HepG2 (cell line): ENCODE results near the gene RTN4RL2. TPM values are rescaled to one million over a fixed set of nuclear protein-coding genes. Genes with fewer than 3 reads are reported as not detected.

Source experiments
- ATAC-seq: fragments of 200-7000 bp; cut with Tn5 transposase; 3 replicates; pipeline ENCODE4 v1.9.1; 2020; ENCODE audit warnings: mild to moderate bottlenecking, moderate library complexity
- BruUV-seq: library from RNA; stranded (reverse); fragments of 400-500 nt; replicated peaks from 2 replicates; lab custom pipeline; 2021; lab: Mats Ljungman, UMichigan
- CTCF ChIA-PET: fragments of 300-600 bp; formaldehyde crosslinking; extraction: SDS; loops from one replicate; lab custom pipeline; 2021; ENCODE audit warnings: low total read pairs, inconsistent platforms, low intra/inter-chr PET ratio; lab: Yijun Ruan, JAX
- POLR2A ChIA-PET: fragments of 350-600 bp; sonication (Branson Sonifier 250); formaldehyde crosslinking; loops from one replicate; lab custom pipeline; 2020; ENCODE audit warnings: antibody characterized with exemption, inconsistent platforms; lab: Yijun Ruan, JAX
- DNase-seq: peaks from one replicate; pipeline ENCODE4 v3.0.0-alpha.2; 2015; ENCODE audit warnings: low spot score
- FAIRE-seq: peaks from 3 replicates; lab custom pipeline; 2011; peaks lifted over from hg19 to GRCh38; lab: Jason Lieb, UNC
- H2AFZ ChIP-seq: one replicate; pipeline ENCODE4 v1.6.1; 2011; ENCODE audit warnings: low read length, inconsistent platforms
- H3K27ac ChIP-seq: fragments of 300-600 bp; 3 replicates; pipeline ENCODE4 v1.8.0; 2011; ENCODE audit warnings: mixed run types, mild to moderate bottlenecking, mixed read lengths, low read length, inconsistent platforms; ENCODE audit not compliant: insufficient read depth; ENCODE audit errors: extremely low read length
- H3K27me3 ChIP-seq, 2 experiments: fragments of 200-600 bp in 1 of 2; 2 replicates in 1 of 2; 3 replicates in 1 of 2; pipeline versions ENCODE4 v1.6.0 to v1.8.0; 2011; ENCODE audit warnings: low read length in 2 of 2, mild to moderate bottlenecking in 2 of 2, moderate library complexity in 2 of 2, inconsistent platforms in 1 of 2; ENCODE audit not compliant: insufficient read depth in 2 of 2, control insufficient read depth in 1 of 2
- H3K36me3 ChIP-seq, 2 experiments: fragments of 200-600 bp in 1 of 2; replicated peaks in 1 of 2; 2 replicates in 1 of 2; 3 replicates in 1 of 2; pipeline versions ENCODE4 v1.5.1 to v1.8.0; 2011; ENCODE audit warnings: low read length in 2 of 2, inconsistent platforms in 1 of 2; ENCODE audit not compliant: insufficient read depth in 2 of 2, control insufficient read depth in 1 of 2
- H3K4me1 ChIP-seq: 2 replicates; pipeline ENCODE4 v1.5.1; 2012; ENCODE audit warnings: low read length, inconsistent platforms; ENCODE audit not compliant: insufficient read depth
- H3K4me2 ChIP-seq: 2 replicates; pipeline ENCODE4 v1.6.0; 2011; ENCODE audit warnings: low read depth, low read length, inconsistent platforms
- H3K4me3 ChIP-seq, 3 experiments: fragments of 200-600 bp in 1 of 3; sonication (generic), shearing (Covaris generic) in 1 of 3; replicated peaks in 1 of 3; 2 replicates each; pipeline ENCODE4 v1.5.1; 2011 to 2016; ENCODE audit warnings: low read length in 3 of 3, inconsistent platforms in 2 of 3, low read depth in 2 of 3, mild to moderate bottlenecking in 2 of 3, control low read depth in 1 of 3, mixed read lengths in 1 of 3; ENCODE audit not compliant: insufficient read depth in 1 of 3
- H3K79me2 ChIP-seq: one replicate; pipeline ENCODE4 v1.6.1; 2011; ENCODE audit warnings: low read length, inconsistent platforms; ENCODE audit not compliant: insufficient read depth
- H3K9ac ChIP-seq: 2 replicates; pipeline ENCODE4 v1.6.0; 2011; ENCODE audit warnings: mild to moderate bottlenecking, low read depth, low read length, inconsistent platforms; ENCODE audit not compliant: insufficient read depth
- H3K9me3 ChIP-seq: 2 replicates; pipeline ENCODE4 v1.5.1; 2012; ENCODE audit warnings: mild to moderate bottlenecking, low read length
- H4K20me1 ChIP-seq: 2 replicates; pipeline ENCODE4 v1.6.0; 2011; ENCODE audit warnings: inconsistent platforms, mild to moderate bottlenecking, low read length, moderate library complexity; ENCODE audit not compliant: insufficient read depth
- STAT5B ChIP-seq: sonication (generic); formaldehyde crosslinking; IDR thresholded peaks from 2 replicates; pipeline ENCODE4 v1.4.0; 2020; ENCODE audit warnings: missing genetic modification reagents
- WGBS: methylation state at CpG from one replicate; pipeline ENCODE4 v1.1.6; 2017; ENCODE audit warnings: low lambda C conversion rate; 5-methylcytosine and 5-hydroxymethylcytosine counted together
- in situ Hi-C: cut with HindIII; loops from 2 replicates; pipeline ENCODE4 v1.10.0; 2017; ENCODE audit warnings: low pct_unique_long_range_greater_than_20kb; ENCODE audit not compliant: extremely low pct_ligation_motif_present
- intact Hi-C: fragments of 100-400 bp; cut with micrococcal nuclease; formaldehyde crosslinking; loops from one replicate; pipeline ENCODE4 v1.10.0; 2022; ENCODE audit not compliant: unreplicated experiment
- polyA plus RNA-seq, 8 experiments: library from polyadenylated mRNA; depleted of rRNA in 3 of 8; stranded (reverse) in 7 of 8; unstranded in 1 of 8; fragments of >200 nt; fragmentation: Illumina TruSeq in 4 of 8; extraction: Trizol in 4 of 8; gene quantifications; 2 replicates each; pipeline versions ENCODE4 v1.2.1 to v1.2.3, GENCODE V29; 2011 to 2016; ENCODE audit warnings: low read depth in 4 of 8, missing spikeins in 1 of 8, mixed read lengths in 1 of 8; ENCODE audit not compliant: insufficient read depth in 1 of 8
- total RNA-seq, 5 experiments: library from RNA; depleted of rRNA; stranded (reverse); fragments of >200 nt; fragmentation: Illumina TruSeq; extraction: Trizol; gene quantifications; 2 replicates each; pipeline ENCODE4 v1.2.3, GENCODE V29; 2016; ENCODE audit warnings: low read depth in 1 of 5
- TF ChIP-seq, protein P1 (sequence below): sonication (generic); formaldehyde crosslinking; IDR thresholded peaks from 2 replicates; pipeline ENCODE4 v1.4.0; 2020; ENCODE audit warnings: missing genetic modification reagents
- TF ChIP-seq, protein P2 (sequence below), 2 experiments: IDR thresholded peaks; 2 replicates each; pipeline ENCODE4 v1.6.1; 2011 to 2012; ENCODE audit warnings: low read length in 2 of 2, borderline replicate concordance in 1 of 2, low read depth in 1 of 2, mild to moderate bottlenecking in 1 of 2, moderate library complexity in 1 of 2

The RTN4RL2 gene
- total and polyA plus RNA-seq, 2 of the 13 experiments (the other 11 are each of a cell fraction or from before 2014, with no cell fraction given): 1.3 to 4.3 TPM

DNA sequence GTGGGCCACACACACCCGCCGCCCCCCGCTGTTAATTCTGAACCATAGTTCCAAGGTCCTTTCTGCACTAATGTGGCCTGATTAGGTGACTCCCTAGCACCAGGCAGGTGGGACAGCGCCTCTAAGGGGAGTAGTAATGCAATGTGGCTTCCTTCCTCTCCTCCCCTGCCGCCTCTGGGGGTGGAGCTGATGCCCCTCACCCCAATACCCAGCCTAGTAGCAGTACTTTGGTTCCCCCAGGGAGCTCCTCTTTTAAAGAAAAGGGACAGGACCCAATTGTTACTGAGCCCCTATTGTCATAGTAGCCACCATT lies 14.4 kb downstream of the RTN4RL2 start:
- no peak for DNase-seq
- Histone ChIP-seq H2AFZ (no peak overlapping the region), H3K36me3 (no peaks in the 10 kb centered on the region), H3K9ac (no peak overlapping the region), H3K4me1 (peaks cover 37% of the 10 kb centered on the region), H3K27ac (no peak overlapping the region), H3K4me2 (no peak overlapping the region), H3K9me3 (no peaks in the 10 kb centered on the region), H4K20me1 (no peaks in the 10 kb centered on the region), H3K27me3 (no peaks in the 10 kb centered on the region), H3K4me3 (no peak overlapping the region), H3K79me2 (no peaks in the 10 kb centered on the region)
- ChIA-PET POLR2A (interaction anchor here (0.8 to 1.3 kb wide), 3 partner anchors 19 to 42 kb away, joined by 3 to 6 read pairs (median 3); no protein-coding TSS in a partner anchor), CTCF (no interaction called here)
- FAIRE-seq: no peak
- ATAC-seq: peak; percentile 1
- intact Hi-C loops (no loop called here), in situ Hi-C loops (no loop called here)
- TF ChIP-seq, protein P1, sequence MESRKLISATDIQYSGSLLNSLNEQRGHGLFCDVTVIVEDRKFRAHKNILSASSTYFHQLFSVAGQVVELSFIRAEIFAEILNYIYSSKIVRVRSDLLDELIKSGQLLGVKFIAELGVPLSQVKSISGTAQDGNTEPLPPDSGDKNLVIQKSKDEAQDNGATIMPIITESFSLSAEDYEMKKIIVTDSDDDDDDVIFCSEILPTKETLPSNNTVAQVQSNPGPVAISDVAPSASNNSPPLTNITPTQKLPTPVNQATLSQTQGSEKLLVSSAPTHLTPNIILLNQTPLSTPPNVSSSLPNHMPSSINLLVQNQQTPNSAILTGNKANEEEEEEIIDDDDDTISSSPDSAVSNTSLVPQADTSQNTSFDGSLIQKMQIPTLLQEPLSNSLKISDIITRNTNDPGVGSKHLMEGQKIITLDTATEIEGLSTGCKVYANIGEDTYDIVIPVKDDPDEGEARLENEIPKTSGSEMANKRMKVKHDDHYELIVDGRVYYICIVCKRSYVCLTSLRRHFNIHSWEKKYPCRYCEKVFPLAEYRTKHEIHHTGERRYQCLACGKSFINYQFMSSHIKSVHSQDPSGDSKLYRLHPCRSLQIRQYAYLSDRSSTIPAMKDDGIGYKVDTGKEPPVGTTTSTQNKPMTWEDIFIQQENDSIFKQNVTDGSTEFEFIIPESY: 0 out of 2 replicates have a peak, but pooled peaks have one; percentile 13
- TF ChIP-seq, protein P2, sequence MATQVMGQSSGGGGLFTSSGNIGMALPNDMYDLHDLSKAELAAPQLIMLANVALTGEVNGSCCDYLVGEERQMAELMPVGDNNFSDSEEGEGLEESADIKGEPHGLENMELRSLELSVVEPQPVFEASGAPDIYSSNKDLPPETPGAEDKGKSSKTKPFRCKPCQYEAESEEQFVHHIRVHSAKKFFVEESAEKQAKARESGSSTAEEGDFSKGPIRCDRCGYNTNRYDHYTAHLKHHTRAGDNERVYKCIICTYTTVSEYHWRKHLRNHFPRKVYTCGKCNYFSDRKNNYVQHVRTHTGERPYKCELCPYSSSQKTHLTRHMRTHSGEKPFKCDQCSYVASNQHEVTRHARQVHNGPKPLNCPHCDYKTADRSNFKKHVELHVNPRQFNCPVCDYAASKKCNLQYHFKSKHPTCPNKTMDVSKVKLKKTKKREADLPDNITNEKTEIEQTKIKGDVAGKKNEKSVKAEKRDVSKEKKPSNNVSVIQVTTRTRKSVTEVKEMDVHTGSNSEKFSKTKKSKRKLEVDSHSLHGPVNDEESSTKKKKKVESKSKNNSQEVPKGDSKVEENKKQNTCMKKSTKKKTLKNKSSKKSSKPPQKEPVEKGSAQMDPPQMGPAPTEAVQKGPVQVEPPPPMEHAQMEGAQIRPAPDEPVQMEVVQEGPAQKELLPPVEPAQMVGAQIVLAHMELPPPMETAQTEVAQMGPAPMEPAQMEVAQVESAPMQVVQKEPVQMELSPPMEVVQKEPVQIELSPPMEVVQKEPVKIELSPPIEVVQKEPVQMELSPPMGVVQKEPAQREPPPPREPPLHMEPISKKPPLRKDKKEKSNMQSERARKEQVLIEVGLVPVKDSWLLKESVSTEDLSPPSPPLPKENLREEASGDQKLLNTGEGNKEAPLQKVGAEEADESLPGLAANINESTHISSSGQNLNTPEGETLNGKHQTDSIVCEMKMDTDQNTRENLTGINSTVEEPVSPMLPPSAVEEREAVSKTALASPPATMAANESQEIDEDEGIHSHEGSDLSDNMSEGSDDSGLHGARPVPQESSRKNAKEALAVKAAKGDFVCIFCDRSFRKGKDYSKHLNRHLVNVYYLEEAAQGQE (IDR thresholded peaks at IDR 0.05; ENCODE audit: borderline replicate concordance in 1 of 2, low read depth in 1 of 2, low read length in 2 of 2): peak in 1 of 2 experiments; percentile 61; a peak in 3 of 4 replicates
- no peak for TF ChIP-seq STAT5B (CRISPR knock-in tag)
- 97% methylated on average over 3 of the region's 5 CpGs for WGBS
- BruUV-seq: no TSS peak
